GM12892 (cell line): ENCODE measurements around the gene C20orf144.

Experiments
- POLR2A ChIP-seq: IDR thresholded peaks from 2 replicates; pipeline ENCODE4 v1.6.1; 2011; ENCODE audit warnings: low read depth, low read length, control low read depth
- POLR2AphosphoS5 ChIP-seq: IDR thresholded peaks from 2 replicates; pipeline ENCODE4 v1.6.1; 2011; ENCODE audit warnings: low read depth, low read length, control low read depth

DNA sequence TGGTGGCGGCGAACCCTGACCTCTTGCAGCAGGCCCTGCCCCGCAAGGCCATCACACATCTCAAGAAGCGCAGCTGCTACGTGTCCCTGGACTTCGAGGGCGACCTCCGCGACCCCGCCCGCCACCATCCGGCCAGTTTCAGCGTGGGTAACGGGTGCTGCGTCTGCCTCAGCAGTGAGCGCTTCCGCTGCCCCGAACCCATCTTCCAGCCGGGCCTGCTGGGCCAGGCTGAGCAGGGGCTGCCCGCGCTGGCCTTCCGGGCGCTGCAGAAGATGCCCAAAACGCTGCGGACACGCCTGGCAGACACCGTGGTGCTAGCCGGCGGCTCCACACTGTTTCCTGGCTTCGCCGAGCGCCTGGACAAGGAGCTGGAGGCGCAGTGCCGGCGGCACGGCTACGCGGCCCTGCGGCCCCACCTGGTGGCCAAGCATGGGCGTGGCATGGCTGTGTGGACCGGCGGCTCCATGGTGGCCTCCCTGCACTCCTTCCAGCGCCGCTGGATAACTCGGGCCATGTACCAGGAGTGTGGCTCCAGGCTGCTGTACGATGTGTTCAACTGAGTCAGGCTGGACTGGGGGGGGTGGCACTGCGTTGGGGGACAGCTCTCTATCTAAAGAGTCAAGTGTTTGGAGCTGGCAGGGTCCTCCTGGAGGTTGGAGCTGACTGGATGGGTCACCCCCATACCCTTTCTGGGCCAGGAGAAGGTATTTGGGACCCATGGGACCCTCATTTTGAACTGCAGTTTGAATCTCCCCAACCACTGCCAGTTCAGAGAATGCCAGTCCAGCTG lies 5.7 kb downstream of the C20orf144 start:
- TF ChIP-seq POLR2A, result no peak
- TF ChIP-seq POLR2AphosphoS5, result no peak
